ENCODE results near the gene CEP126.
A peak's percentile ranks its signal among the peaks of the same experiment; 100 is the strongest.

The CEP126 gene

GRCh38 chr11:102010776-102011494, 96.1 kb downstream of the CEP126 start:
- H3K9me3 Mint-ChIP-seq (ENCODE audit: low read depth): no peaks in the 10 kb centered on the region
- peaks cover 15% of the 10 kb centered on the region for H3K27me3 Mint-ChIP-seq
- no peaks in the 10 kb centered on the region for H3K4me1 Mint-ChIP-seq (ENCODE audit: low read depth)
- no peaks in the 10 kb centered on the region for H3K36me3 Mint-ChIP-seq
- no peak overlapping the region for H3K4me3 Mint-ChIP-seq
- H3K27ac Mint-ChIP-seq: no peak overlapping the region

GRCh38 chr11:102012946-102013345, 98.1 kb downstream of the CEP126 start:
- H3K4me1 Mint-ChIP-seq (ENCODE audit: low read depth): no peaks in the 10 kb centered on the region
- peaks cover 13% of the 10 kb centered on the region for H3K27me3 Mint-ChIP-seq
- no peak overlapping the region for H3K4me3 Mint-ChIP-seq
- no peak overlapping the region for H3K27ac Mint-ChIP-seq
- H3K9me3 Mint-ChIP-seq (ENCODE audit: low read depth): no peaks in the 10 kb centered on the region
- H3K36me3 Mint-ChIP-seq: no peaks in the 10 kb centered on the region

GRCh38 chr11:102014756-102015155, 99.9 kb downstream of the CEP126 start:
- Mint-ChIP-seq H3K36me3 (no peaks in the 10 kb centered on the region), H3K27ac (no peak overlapping the region), H3K9me3 (ENCODE audit: low read depth) (no peaks in the 10 kb centered on the region), H3K4me3 (no peak overlapping the region), H3K4me1 (ENCODE audit: low read depth) (no peaks in the 10 kb centered on the region), H3K27me3 (peaks cover 12% of the 10 kb centered on the region)

GRCh38 chr11:102017026-102017425, 102.2 kb downstream of the CEP126 start:
- Mint-ChIP-seq H3K4me1 (ENCODE audit: low read depth) (no peaks in the 10 kb centered on the region), H3K27me3 (peaks cover 9% of the 10 kb centered on the region), H3K9me3 (ENCODE audit: low read depth) (no peaks in the 10 kb centered on the region)

GRCh38 chr11:102026217-102026616, 111.4 kb downstream of the CEP126 start:
- H3K27me3 Mint-ChIP-seq: peaks cover 15% of the 10 kb centered on the region
- H3K9me3 Mint-ChIP-seq (ENCODE audit: low read depth): no peaks in the 10 kb centered on the region
- no peaks in the 10 kb centered on the region for H3K4me1 Mint-ChIP-seq (ENCODE audit: low read depth)
- no peak overlapping the region for H3K4me3 Mint-ChIP-seq
- no peaks in the 10 kb centered on the region for H3K36me3 Mint-ChIP-seq
- no peak overlapping the region for H3K27ac Mint-ChIP-seq

More at GRCh38 chr11:102017026-102017425, 102.2 kb downstream of the CEP126 start:
- Mint-ChIP-seq H3K4me3 (no peak overlapping the region), H3K27ac (no peak overlapping the region), H3K36me3 (no peaks in the 10 kb centered on the region)

GRCh38 chr11:102026959-102027358, 112.1 kb downstream of the CEP126 start:
- Mint-ChIP-seq H3K9me3 (ENCODE audit: low read depth) (no peaks in the 10 kb centered on the region), H3K27ac (no peak overlapping the region), H3K27me3 (peaks cover 15% of the 10 kb centered on the region), H3K4me1 (ENCODE audit: low read depth) (no peaks in the 10 kb centered on the region), H3K4me3 (no peak overlapping the region), H3K36me3 (no peaks in the 10 kb centered on the region)

GRCh38 chr11:102036757-102037156, 121.9 kb downstream of the CEP126 start:
- Mint-ChIP-seq H3K4me1 (ENCODE audit: low read depth) (no peaks in the 10 kb centered on the region), H3K9me3 (ENCODE audit: low read depth) (no peaks in the 10 kb centered on the region), H3K27ac (no peak overlapping the region), H3K36me3 (no peaks in the 10 kb centered on the region), H3K27me3 (peaks cover 7% of the 10 kb centered on the region), H3K4me3 (no peak overlapping the region)

- no peak overlapping the region for H3K27ac Mint-ChIP-seq
- H3K36me3 Mint-ChIP-seq: no peaks in the 10 kb centered on the region
- H3K27me3 Mint-ChIP-seq: peaks cover 27% of the 10 kb centered on the region
- peaks cover 8% of the 10 kb centered on the region for H3K4me1 Mint-ChIP-seq (ENCODE audit: low read depth)
- H3K4me3 Mint-ChIP-seq: peak overlapping the region; percentile 78
- peaks cover 4% of the 10 kb centered on the region for H3K9me3 Mint-ChIP-seq (ENCODE audit: low read depth)
Measured at GRCh38 chr11:102046841-102047240, 132.0 kb downstream of the CEP126 start.

- Mint-ChIP-seq H3K27me3 (peaks cover 27% of the 10 kb centered on the region), H3K9me3 (ENCODE audit: low read depth) (peaks cover 4% of the 10 kb centered on the region), H3K27ac (no peak within 1 kb of the TSS), H3K4me3 (peak within 1 kb of the TSS; percentile 78), H3K4me1 (ENCODE audit: low read depth) (peaks cover 8% of the 10 kb centered on the region), H3K36me3 (no peaks in the 10 kb centered on the region)
Measured at GRCh38 chr11:102047305-102047924, 132.6 kb downstream of the CEP126 start, which contains the start of gene CFAP300. TSS of gene CFAP300 (plus strand) at chr11:102047437. CDS start at chr11:102047471, 34 bp downstream.
